DMS79 (cell line): ENCODE data around the gene ANKS3.

Experiments
- DNase-seq: peaks from one replicate; lab custom pipeline; 2025; lab: John Stamatoyannopoulos, UW

The ANKS3 gene

GRCh38 chr16:4734063-4734729, at the start of gene ANKS3, which contains the start of gene DNAAF8:
Gene ANKS3, minus strand, starts transcription at chr16:4734271. Its CDS starts 4,122 bp downstream, at chr16:4730149.
Gene DNAAF8, plus strand, starts transcription at chr16:4734537. Its CDS starts 1,978 bp downstream, at chr16:4736515.
- peak; percentile 85 for DNase-seq

- no peak for DNase-seq
These were observed 49.3 kb upstream of the ANKS3 start for GRCh38 chr16:4783251-4783950.

DNA sequence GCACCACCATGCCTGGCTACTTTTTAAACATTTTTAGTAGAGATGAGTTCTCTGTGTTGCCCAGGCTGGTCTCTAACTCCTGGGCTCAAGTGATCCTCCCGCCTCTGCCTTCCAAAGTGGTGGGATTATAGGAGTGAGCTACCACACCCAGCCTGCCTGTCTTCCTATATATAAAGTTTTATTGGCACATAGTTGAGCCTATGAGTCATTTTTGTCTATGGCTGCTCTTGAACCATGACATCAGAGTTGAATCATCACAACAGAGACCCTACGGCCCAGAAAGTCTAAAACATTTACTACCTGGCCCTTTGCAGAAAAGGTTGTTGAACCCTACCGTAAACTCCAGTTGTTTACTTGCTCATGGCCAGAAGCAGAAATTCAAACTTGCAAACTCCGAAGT, 46.2 kb upstream of the ANKS3 start:
- no peak for DNase-seq

GRCh38 chr16:4778050-4778392, 44.0 kb upstream of the ANKS3 start:
- no peak for DNase-seq

- no peak for DNase-seq
These were observed 43.4 kb upstream of the ANKS3 start for GRCh38 chr16:4777339-4778049.

GRCh38 chr16:4776141-4776705, 42.2 kb upstream of the ANKS3 start:
- no peak for DNase-seq

- DNase-seq, result no peak
These were observed 40.9 kb upstream of the ANKS3 start for GRCh38 chr16:4775005-4775404.

GRCh38 chr16:4772351-4772750, 38.3 kb upstream of the ANKS3 start:
- no peak for DNase-seq

- no peak for DNase-seq
These were observed 37.6 kb upstream of the ANKS3 start for GRCh38 chr16:4771646-4772045.

- DNase-seq, result no peak
These were observed 35.2 kb upstream of the ANKS3 start for GRCh38 chr16:4769306-4769638.

DNA sequence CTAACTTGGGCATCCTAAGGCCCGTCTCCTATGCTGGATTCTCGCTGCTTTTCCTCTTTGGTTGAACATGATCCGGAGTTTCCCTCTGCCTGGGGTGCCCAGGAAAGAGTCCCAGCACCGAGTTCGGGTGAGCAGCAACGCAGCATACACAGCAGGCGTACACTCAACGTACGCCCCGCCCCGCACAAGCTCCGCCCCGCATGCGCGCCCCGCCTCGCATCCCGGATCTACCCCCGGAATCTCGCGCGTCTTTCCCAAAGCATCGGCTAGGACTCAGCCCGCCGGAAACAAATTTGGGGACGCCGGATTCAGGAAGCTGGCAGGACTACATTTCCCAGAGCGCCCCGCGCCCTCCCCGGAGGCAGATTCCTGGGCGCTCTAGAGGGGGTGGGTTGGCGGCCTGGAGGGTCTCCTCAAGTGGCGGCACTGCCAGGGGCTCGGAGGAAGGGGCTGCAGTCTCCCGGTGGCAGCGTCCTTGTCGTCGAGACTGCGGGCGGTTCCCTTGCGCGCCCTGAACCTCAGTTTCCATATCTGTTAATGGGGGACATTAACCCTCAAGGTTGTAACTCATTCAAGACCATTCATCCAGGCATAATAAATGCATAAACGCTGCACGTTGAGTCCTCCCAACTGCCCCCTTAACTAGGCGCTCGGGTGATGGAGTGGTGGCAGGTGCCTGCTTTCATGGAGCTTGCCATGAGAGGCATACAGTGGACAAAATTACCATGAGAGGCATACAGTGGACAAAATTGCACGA, 34.7 kb upstream of the ANKS3 start:
- DNase-seq, result peak; percentile 84

GRCh38 chr16:4767872-4768548, 33.9 kb upstream of the ANKS3 start:
- DNase-seq, result no peak

DNA sequence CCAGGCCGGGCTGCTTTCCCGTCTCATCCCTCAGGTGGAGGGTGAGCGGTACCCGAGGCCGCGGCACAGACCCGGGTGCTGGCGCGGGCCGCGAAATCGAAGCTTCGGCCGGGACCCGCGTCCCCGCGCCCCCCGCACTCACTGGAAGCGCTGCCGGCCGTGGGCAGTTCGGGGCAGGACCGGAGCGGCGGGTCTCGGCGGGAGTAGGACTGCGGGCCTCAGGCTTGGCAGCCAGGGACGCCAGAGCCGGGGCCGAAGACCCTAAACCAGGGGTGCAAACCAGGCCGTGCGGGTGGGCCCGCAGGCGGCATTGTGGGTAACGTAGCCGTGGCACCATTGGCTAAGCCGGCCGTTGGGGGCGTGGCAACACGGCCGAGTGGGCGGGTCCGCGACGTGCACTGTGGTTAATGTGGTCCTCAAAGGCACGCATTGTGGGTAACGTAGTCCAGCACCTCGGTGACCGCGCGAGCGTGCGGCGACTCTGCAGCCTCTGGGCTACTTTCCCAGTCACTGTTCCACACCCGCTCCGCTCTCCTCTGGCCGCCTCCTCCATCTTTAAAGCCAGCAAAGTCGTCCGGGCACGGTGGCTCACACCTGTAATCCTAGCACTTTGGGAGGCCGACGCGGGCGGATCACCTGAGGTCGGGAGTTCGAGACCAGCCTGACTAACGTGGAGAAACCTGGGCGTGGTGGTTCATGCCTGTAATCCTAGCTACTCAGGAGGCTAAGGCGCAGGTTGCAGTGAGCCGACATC, 33.0 kb upstream of the ANKS3 start, which contains the start of gene ZNF500:
ZNF500 (minus strand) TSS at position 288 of the 754 bp plus-strand sequence. CDS start 1,184 bp downstream, outside the sequence.
- DNase-seq, result peak; percentile 82

- DNase-seq, result no peak
These were observed 31.7 kb upstream of the ANKS3 start for GRCh38 chr16:4765511-4766474.

GRCh38 chr16:4763791-4764190, 29.7 kb upstream of the ANKS3 start:
- no peak for DNase-seq

DNA sequence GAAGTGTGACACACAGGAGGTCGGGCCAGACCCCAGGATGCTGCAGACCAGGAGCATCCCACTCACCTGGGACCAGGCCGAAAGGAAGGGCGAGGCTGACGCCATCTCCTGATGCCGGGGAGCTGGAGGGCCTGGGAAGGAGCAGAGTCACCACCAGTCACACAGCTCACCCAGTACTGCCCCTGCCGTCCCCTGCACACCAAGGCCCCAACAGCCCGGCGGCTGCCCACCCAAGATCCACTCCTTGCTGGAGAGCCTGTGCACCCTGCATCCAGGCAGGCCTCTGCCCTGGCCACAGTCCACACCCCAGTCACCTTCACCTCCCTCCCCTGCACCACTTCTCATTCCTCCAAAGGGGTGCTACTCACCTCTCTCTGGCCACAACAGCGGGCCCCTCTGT, 28.1 kb upstream of the ANKS3 start:
- DNase-seq, result no peak

- DNase-seq, result no peak
These were observed 26.3 kb upstream of the ANKS3 start for GRCh38 chr16:4760221-4760910.

DNA sequence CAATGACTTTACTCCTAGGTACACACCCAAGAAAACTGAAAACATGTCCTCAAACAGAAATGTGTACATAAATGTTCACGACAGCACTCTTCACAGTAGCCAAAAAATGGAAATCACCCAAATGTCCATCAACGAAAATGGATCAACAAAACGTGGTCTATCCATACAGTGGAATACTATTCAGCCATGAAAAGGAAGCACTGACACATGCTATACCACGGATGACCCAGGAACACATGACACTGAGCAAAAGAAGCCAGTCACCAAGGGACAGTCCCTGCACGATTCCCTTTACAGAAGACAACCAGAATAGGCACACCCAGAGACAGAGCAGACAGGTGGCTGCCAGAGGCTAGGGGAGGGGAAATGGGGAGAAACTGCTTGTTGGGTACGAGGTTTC, 21.6 kb upstream of the ANKS3 start:
- no peak for DNase-seq

DNA sequence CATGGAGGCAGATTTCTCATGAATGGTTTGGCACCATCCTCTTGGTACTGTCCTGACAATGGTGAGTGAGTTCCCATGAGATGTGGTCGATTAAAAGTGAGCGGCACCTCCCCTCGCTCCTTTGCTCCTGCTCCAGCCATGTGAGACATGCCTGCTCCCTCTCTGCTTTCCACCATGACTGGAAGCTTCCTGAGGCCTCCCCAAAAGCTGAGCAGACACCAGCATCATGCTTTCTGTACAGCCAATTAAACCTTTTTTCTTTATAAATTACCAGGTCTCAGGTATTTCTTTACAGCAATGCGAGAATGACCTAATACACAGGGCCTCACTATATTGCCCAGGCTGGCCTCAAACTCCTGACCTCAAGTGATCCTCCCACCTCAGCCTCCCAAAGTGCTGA, 20.8 kb upstream of the ANKS3 start:
- DNase-seq, result no peak
